Right atrium auricular region (tissue), 2 donors: ENCODE results near the gene BAHD1. TPM values are rescaled to one million over a fixed set of nuclear protein-coding genes. Genes with fewer than 3 reads are reported as not detected.

Experiments used
- DNase-seq: peaks from one replicate; pipeline ENCODE4 v3.0.0-alpha.2; 2019; ENCODE audit warnings: low spot score
- H3K27ac ChIP-seq, 2 donors: fragments of 200-600 bp; sonication (generic); 1 replicate in 1 of 2; 2 replicates in 1 of 2; pipeline ENCODE4 v1.5.1; 2016 to 2019
- H3K27me3 ChIP-seq, 2 donors: fragments of 200-600 bp; sonication (generic); one replicate each; pipeline versions ENCODE4 v1.5.1 to v1.6.0; 2017 to 2019
- H3K36me3 ChIP-seq: fragments of 200-600 bp; sonication (generic); one replicate; pipeline ENCODE4 v1.5.1; 2016
- H3K4me1 ChIP-seq, 2 donors: fragments of 200-600 bp; sonication (generic); one replicate each; pipeline versions ENCODE4 v1.5.1 to v1.6.0; 2017 to 2019
- H3K4me3 ChIP-seq, 2 donors: fragments of 200-600 bp; sonication (generic); 1 replicate in 1 of 2; 2 replicates in 1 of 2; pipeline ENCODE4 v1.5.1; 2017 to 2019; ENCODE audit warnings: mild to moderate bottlenecking in 1 of 2, moderate library complexity in 1 of 2
- H3K9me3 ChIP-seq, 2 donors: fragments of 200-600 bp; sonication (generic); one replicate each; pipeline ENCODE4 v1.5.1; 2019
- total RNA-seq, 2 donors: library from RNA; depleted of rRNA; stranded (reverse); fragments of >200 nt; gene quantifications; one replicate each; pipeline ENCODE4 v1.1.0, GENCODE V29; 2016
- TF ChIP-seq, protein P1 (sequence below), 2 donors: fragments of 200-600 bp; sonication (generic); IDR thresholded peaks; one replicate each; pipeline ENCODE4 v1.5.1; 2019; ENCODE audit warnings: antibody characterized with exemption in 2 of 2

BAHD1 gene
- total RNA-seq, 2 donors from 2014 or later, result 11.6 to 19.2 TPM

DNA sequence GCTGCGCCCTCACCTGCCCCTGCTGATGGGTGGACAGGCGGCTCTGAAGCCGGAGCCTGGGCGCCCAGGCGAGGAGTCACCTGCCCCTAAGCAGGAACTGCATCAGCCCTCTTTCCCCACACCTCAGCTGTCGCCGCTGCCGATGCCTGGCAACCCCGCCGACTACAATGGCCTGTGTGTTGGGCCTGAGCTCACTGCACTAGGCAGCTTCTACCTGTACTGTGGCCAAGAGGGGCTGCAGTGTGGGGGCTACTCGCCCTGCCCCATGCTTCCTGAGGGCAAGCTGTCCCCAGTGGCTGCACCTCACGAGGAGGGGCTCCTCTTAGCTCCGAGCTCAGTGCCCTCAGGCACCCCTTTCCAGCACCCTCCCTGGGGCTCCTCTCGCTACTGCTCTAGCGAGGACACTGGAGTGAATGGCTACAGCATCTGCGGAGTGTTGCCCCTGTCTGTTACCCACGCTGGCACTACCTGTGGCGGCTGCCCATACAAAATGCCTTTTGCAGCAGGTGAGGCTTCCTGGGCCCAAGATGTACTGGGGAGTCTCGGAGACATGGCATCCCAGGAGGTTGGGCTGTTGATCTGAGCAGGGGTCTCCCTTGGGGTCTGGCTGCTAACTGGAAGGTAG is 18.8 kb downstream of the BAHD1 start:
- Histone ChIP-seq H3K27ac (no peak overlapping the region), H3K4me1 (peaks cover 3 to 29% of the 10 kb centered on the region in 2 donors), H3K9me3 (no peaks in the 10 kb centered on the region), H3K4me3 (no peak overlapping the region), H3K36me3 (peaks cover 35% of the 10 kb centered on the region), H3K27me3 (no peaks in the 10 kb centered on the region)
- no peak for DNase-seq
- TF ChIP-seq, protein P1, sequence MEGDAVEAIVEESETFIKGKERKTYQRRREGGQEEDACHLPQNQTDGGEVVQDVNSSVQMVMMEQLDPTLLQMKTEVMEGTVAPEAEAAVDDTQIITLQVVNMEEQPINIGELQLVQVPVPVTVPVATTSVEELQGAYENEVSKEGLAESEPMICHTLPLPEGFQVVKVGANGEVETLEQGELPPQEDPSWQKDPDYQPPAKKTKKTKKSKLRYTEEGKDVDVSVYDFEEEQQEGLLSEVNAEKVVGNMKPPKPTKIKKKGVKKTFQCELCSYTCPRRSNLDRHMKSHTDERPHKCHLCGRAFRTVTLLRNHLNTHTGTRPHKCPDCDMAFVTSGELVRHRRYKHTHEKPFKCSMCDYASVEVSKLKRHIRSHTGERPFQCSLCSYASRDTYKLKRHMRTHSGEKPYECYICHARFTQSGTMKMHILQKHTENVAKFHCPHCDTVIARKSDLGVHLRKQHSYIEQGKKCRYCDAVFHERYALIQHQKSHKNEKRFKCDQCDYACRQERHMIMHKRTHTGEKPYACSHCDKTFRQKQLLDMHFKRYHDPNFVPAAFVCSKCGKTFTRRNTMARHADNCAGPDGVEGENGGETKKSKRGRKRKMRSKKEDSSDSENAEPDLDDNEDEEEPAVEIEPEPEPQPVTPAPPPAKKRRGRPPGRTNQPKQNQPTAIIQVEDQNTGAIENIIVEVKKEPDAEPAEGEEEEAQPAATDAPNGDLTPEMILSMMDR (IDR thresholded peaks at IDR 0.05), result no peak

DNA sequence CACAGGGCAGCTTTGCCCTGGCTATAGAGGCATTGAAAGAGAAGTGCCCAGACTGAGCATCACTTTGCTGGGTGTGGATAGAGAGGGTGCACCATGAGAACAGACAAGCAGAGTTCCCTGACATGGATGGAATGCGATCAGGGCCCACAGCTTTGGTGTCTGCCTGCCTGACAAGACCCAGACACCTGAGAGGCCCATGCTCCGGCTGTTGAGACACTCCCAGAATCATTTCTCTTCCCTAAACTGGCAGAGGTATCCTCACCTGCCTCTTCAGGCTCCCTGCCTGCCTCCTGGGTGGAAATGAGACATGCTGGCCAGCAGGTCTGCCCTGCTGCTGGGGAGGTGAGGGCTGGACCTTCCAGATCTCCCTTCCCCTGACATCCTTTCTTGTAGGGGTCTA is 19.7 kb downstream of the BAHD1 start:
- Histone ChIP-seq H3K27me3 (no peaks in the 10 kb centered on the region), H3K36me3 (peaks cover 44% of the 10 kb centered on the region), H3K4me3 (no peak overlapping the region), H3K9me3 (no peaks in the 10 kb centered on the region), H3K4me1 (peaks cover 1 to 20% of the 10 kb centered on the region in 2 donors), H3K27ac (no peak overlapping the region)
- no peak for DNase-seq
- TF ChIP-seq, protein P1 (IDR thresholded peaks at IDR 0.05), result no peak

DNA sequence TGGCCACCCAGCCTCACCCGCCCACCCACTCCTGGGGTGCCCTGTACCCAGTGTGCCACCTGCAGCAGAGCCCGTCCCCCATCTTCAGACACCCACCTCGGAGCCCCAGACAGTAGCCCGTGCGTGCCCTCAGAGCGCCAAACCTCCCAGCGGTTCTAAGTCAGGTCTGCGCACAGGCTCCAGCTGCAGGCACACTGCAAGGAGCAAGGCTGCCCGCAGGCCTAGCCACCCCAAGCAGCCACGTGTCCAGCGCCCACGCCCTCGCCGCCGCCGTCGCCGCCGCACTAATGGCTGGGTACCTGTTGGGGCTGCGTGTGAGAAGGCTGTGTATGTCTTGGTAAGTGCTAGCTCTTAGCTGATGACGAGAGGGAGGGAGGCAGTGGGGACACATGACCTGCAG is 21.2 kb downstream of the BAHD1 start:
- TF ChIP-seq, protein P1 (IDR thresholded peaks at IDR 0.05), result no peak
- no peak overlapping the region for H3K4me3 ChIP-seq
- H3K27me3 ChIP-seq, result no peaks in the 10 kb centered on the region
- DNase-seq, result no peak
- H3K4me1 ChIP-seq, result peaks cover 0 to 4% of the 10 kb centered on the region in 2 donors
- H3K36me3 ChIP-seq, result peaks cover 56% of the 10 kb centered on the region
- H3K9me3 ChIP-seq, result no peaks in the 10 kb centered on the region
- no peak overlapping the region for H3K27ac ChIP-seq

DNA sequence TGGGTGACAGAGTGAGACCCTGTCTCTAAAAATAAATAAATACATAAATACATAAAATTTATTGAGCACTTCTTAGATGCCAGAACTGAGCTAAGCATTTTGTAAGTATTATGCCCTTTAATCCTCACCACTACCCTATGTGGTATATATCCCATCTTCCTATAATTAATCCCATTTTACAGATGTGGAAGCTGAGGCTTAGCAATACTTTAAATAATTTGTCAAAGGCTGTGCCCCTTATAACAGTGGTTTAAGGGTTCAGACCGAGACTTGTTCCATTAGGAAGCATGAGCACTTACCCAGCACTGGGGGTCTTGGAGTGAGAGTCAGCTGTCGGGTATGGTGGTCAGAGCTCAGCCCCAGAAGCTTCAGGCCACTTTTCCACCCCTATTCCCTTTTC is 22.5 kb downstream of the BAHD1 start:
- Histone ChIP-seq H3K9me3 (no peaks in the 10 kb centered on the region), H3K4me1 (no peaks in the 10 kb centered on the region), H3K27ac (no peak overlapping the region), H3K27me3 (no peaks in the 10 kb centered on the region), H3K36me3 (peaks cover 56% of the 10 kb centered on the region), H3K4me3 (no peak overlapping the region)
- DNase-seq, result no peak
- TF ChIP-seq, protein P1 (IDR thresholded peaks at IDR 0.05), result no peak

DNA sequence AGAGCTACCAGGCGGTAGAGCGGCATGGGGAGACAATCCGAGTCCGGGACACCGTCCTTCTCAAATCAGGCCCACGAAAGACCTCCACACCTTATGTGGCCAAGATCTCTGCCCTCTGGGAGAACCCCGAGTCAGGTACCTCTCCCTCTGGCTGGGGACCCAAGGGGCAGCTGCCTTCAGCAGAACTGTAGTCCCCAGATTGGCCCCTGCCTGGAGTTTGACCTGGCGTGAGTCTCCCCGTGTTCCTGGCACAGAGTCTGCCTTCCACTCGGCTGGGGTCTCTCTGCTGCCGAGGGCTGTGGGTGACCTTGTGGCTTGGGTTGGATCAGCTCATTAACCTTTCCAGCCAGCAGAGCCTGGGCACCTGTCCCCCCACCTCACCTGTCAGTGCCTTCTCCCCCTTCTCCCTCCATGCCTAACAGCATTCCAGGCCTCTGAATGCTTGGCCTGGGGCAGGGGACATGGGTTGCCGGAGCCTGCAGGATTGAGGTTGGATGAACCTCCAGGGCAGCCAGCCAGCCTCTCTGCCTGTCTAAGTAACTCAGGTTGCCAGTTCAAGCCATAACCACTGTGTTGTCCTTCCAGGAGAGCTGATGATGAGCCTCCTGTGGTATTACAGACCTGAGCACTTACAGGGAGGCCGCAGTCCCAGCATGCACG is 23.3 kb downstream of the BAHD1 start:
- TF ChIP-seq, protein P1 (IDR thresholded peaks at IDR 0.05), result no peak
- peaks cover 49% of the 10 kb centered on the region for H3K36me3 ChIP-seq
- H3K4me3 ChIP-seq, result no peak overlapping the region
- H3K27ac ChIP-seq, result no peak overlapping the region
- no peaks in the 10 kb centered on the region for H3K27me3 ChIP-seq
- DNase-seq, result no peak
- H3K4me1 ChIP-seq, result no peaks in the 10 kb centered on the region
- no peaks in the 10 kb centered on the region for H3K9me3 ChIP-seq
